Heart left ventricle (tissue), 13 donors: ENCODE measurements around the gene CACNA1F.

Source experiments
- CTCF ChIP-seq, 12 donors: fragments of 200-600 bp; sonication (generic) in 4 of 12; IDR thresholded peaks; one replicate each; pipeline versions ENCODE4 v1.5.0 to v1.8.0; 2018 to 2022; ENCODE audit warnings: antibody characterized with exemption in 12 of 12, mild to moderate bottlenecking in 5 of 12
- POLR2A ChIP-seq, 2 donors: fragments of 450-650 bp; IDR thresholded peaks; one replicate each; pipeline ENCODE4 v1.6.1; 2017; ENCODE audit warnings: antibody characterized with exemption in 2 of 2, mild to moderate bottlenecking in 2 of 2, moderate library complexity in 2 of 2
- donor health status: ischemic (EF 13 %, LVEDD 7.1; RV severe dilation, severe dysfunction).
- donor health status: DM: no; HTN: yes; CAD: no.
- donor health status: DM: no; HTN: no; CAD: no.
- donor health status: ischemic (EF 25% LVEDD 6.9; RV normal size, moderate dysfunction).
- donor health status: ischemic (EF 25% LVEDD 5.7; RV mildly dilated, moderate dysfunction).
- donor health status: ischemic (EF 35%, LVEDD 5.7; RV mildly dilated, moderate dysfunction).
- donor health status: nonischemic (EF 11% LVEDD 7.7; RV severe dilation, severe dysfunction).
- donor health status: DM: yes; HTN: yes; CAD: no.
- donor health status: PGD.
- donor health status: ischemic (EF 29% LVEDD 5.4; RV normal size, mild dysfunction).
- donor health status: nonischemic (EF 23%, LVEDD 6.1; RV moderate dilation, normal function).

GRCh38 chrX:49247346-49247745 lies 14.2 kb upstream of the CACNA1F start:
- TF ChIP-seq CTCF (IDR thresholded peaks at IDR 0.05) (no peak), POLR2A (IDR thresholded peaks at IDR 0.05) (no peak)
